Measurements from ENCODE around the gene PRKN. TPM values are rescaled to one million over a fixed set of nuclear protein-coding genes. Genes with fewer than 3 reads are reported as not detected.

The PRKN gene
- total RNA-seq, 1 donor from 2014 or later: 5.1 TPM

GRCh38 chr6:161407581-161407980 is 1320.0 kb downstream of the PRKN start:
- H3K36me3 Mint-ChIP-seq (ENCODE audit: low read depth, unreplicated experiment): no peaks in the 10 kb centered on the region
- H3K9me3 Mint-ChIP-seq (ENCODE audit: unreplicated experiment): no peaks in the 10 kb centered on the region
- no peak for TF ChIP-seq CTCF (IDR thresholded peaks at IDR 0.05; ENCODE audit: unreplicated experiment)
- DNase-seq (ENCODE audit: low spot score): no peak
- H3K27me3 Mint-ChIP-seq (ENCODE audit: unreplicated experiment): no peaks in the 10 kb centered on the region
- H3K4me1 Mint-ChIP-seq (ENCODE audit: unreplicated experiment): peaks cover 8% of the 10 kb centered on the region
- H3K27ac Mint-ChIP-seq (ENCODE audit: unreplicated experiment): no peak overlapping the region
- H3K4me3 Mint-ChIP-seq (ENCODE audit: unreplicated experiment): no peak overlapping the region

GRCh38 chr6:161407115-161407514 is 1320.5 kb downstream of the PRKN start:
- no peaks in the 10 kb centered on the region for H3K27me3 Mint-ChIP-seq (ENCODE audit: unreplicated experiment)
- H3K4me3 Mint-ChIP-seq (ENCODE audit: unreplicated experiment): no peak overlapping the region
- H3K27ac Mint-ChIP-seq (ENCODE audit: unreplicated experiment): no peak overlapping the region
- DNase-seq (ENCODE audit: low spot score): no peak
- H3K9me3 Mint-ChIP-seq (ENCODE audit: unreplicated experiment): no peaks in the 10 kb centered on the region
- H3K36me3 Mint-ChIP-seq (ENCODE audit: low read depth, unreplicated experiment): no peaks in the 10 kb centered on the region
- H3K4me1 Mint-ChIP-seq (ENCODE audit: unreplicated experiment): peaks cover 8% of the 10 kb centered on the region
- no peak for TF ChIP-seq CTCF (IDR thresholded peaks at IDR 0.05; ENCODE audit: unreplicated experiment)

- TF ChIP-seq CTCF (IDR thresholded peaks at IDR 0.05; ENCODE audit: unreplicated experiment): no peak
- H3K27ac Mint-ChIP-seq (ENCODE audit: unreplicated experiment): no peak overlapping the region
Observed at GRCh38 chr6:161406646-161407045, 1320.9 kb downstream of the PRKN start.

GRCh38 chr6:161405418-161405817 is 1322.1 kb downstream of the PRKN start:
- H3K27me3 Mint-ChIP-seq (ENCODE audit: unreplicated experiment): no peaks in the 10 kb centered on the region
- no peak overlapping the region for H3K27ac Mint-ChIP-seq (ENCODE audit: unreplicated experiment)
- no peak for TF ChIP-seq CTCF (IDR thresholded peaks at IDR 0.05; ENCODE audit: unreplicated experiment)
- no peak overlapping the region for H3K4me3 Mint-ChIP-seq (ENCODE audit: unreplicated experiment)
- no peaks in the 10 kb centered on the region for H3K36me3 Mint-ChIP-seq (ENCODE audit: low read depth, unreplicated experiment)
- H3K4me1 Mint-ChIP-seq (ENCODE audit: unreplicated experiment): peaks cover 8% of the 10 kb centered on the region
- DNase-seq (ENCODE audit: low spot score): no peak
- H3K9me3 Mint-ChIP-seq (ENCODE audit: unreplicated experiment): peaks cover 4% of the 10 kb centered on the region

More at GRCh38 chr6:161406646-161407045, 1320.9 kb downstream of the PRKN start:
- H3K27me3 Mint-ChIP-seq (ENCODE audit: unreplicated experiment): no peaks in the 10 kb centered on the region
- H3K4me3 Mint-ChIP-seq (ENCODE audit: unreplicated experiment): no peak overlapping the region
- no peak for DNase-seq (ENCODE audit: low spot score)
- H3K4me1 Mint-ChIP-seq (ENCODE audit: unreplicated experiment): peaks cover 8% of the 10 kb centered on the region
- H3K36me3 Mint-ChIP-seq (ENCODE audit: low read depth, unreplicated experiment): no peaks in the 10 kb centered on the region
- no peaks in the 10 kb centered on the region for H3K9me3 Mint-ChIP-seq (ENCODE audit: unreplicated experiment)

GRCh38 chr6:161403717-161404116 is 1323.8 kb downstream of the PRKN start:
- Mint-ChIP-seq H3K36me3 (ENCODE audit: low read depth, unreplicated experiment) (no peaks in the 10 kb centered on the region), H3K27ac (ENCODE audit: unreplicated experiment) (no peak overlapping the region), H3K4me3 (ENCODE audit: unreplicated experiment) (no peak overlapping the region), H3K4me1 (ENCODE audit: unreplicated experiment) (peaks cover 5% of the 10 kb centered on the region), H3K27me3 (ENCODE audit: unreplicated experiment) (no peaks in the 10 kb centered on the region), H3K9me3 (ENCODE audit: unreplicated experiment) (peaks cover 4% of the 10 kb centered on the region)
- TF ChIP-seq CTCF (IDR thresholded peaks at IDR 0.05; ENCODE audit: unreplicated experiment): no peak
- DNase-seq (ENCODE audit: low spot score): no peak
